Panc1 (cell line): ENCODE results near the gene SAMD11. TPM values are rescaled to one million over a fixed set of nuclear protein-coding genes. Genes with fewer than 3 reads are reported as not detected.

Experiments
- ATAC-seq: fragments of 200-7000 bp; cut with Tn5 transposase; 2 replicates; pipeline ENCODE4 v1.9.1; 2020; ENCODE audit warnings: mild to moderate bottlenecking, moderate library complexity
- BruUV-seq: library from RNA; stranded (reverse); fragments of 400-500 nt; replicated peaks from 2 replicates; lab custom pipeline; 2021; lab: Mats Ljungman, UMichigan
- CTCF ChIA-PET: fragments of 300-600 bp; sonication (Branson Sonifier 250); formaldehyde crosslinking; loops from one replicate; lab custom pipeline; 2022; ENCODE audit warnings: antibody characterized with exemption; lab: Charles Lee
- POLR2A ChIA-PET: fragments of 300-600 bp; sonication (Branson Sonifier 250); formaldehyde crosslinking; loops from one replicate; lab custom pipeline; 2022; ENCODE audit warnings: antibody characterized with exemption; lab: Charles Lee
- DNase-seq: peaks from one replicate; pipeline ENCODE4 v3.0.0-alpha.2; 2010; ENCODE audit warnings: low read depth, low spot score
- H3K27ac ChIP-seq: 2 replicates; pipeline ENCODE4 v1.5.1; 2011; ENCODE audit warnings: mild to moderate bottlenecking, low read length, inconsistent platforms
- H3K27me3 ChIP-seq: fragments of 200-500 bp; sonication (Bioruptor generic); 2 replicates; pipeline ENCODE4 v1.6.0; 2014; ENCODE audit warnings: low read length, inconsistent platforms; ENCODE audit not compliant: control insufficient read depth, insufficient read depth
- H3K36me3 ChIP-seq: fragments of 200-500 bp; sonication (Bioruptor generic); 2 replicates; pipeline ENCODE4 v1.5.1; 2014; ENCODE audit warnings: inconsistent platforms, mild to moderate bottlenecking, low read length, moderate library complexity; ENCODE audit not compliant: control insufficient read depth, insufficient read depth
- H3K4me1 ChIP-seq: 2 replicates; pipeline ENCODE4 v1.5.1; 2011; ENCODE audit warnings: inconsistent platforms, mild to moderate bottlenecking, low read length, moderate library complexity; ENCODE audit not compliant: control insufficient read depth, insufficient read depth
- H3K4me3 ChIP-seq, 2 experiments: 2 replicates each; pipeline ENCODE4 v1.5.1; 2011 to 2012; ENCODE audit warnings: low read depth in 2 of 2, low read length in 2 of 2, mild to moderate bottlenecking in 2 of 2, inconsistent platforms in 1 of 2, moderate library complexity in 1 of 2
- H3K9me3 ChIP-seq: fragments of 200-500 bp; sonication (Bioruptor generic); 2 replicates; pipeline ENCODE4 v1.5.1; 2014; ENCODE audit warnings: low read depth, mild to moderate bottlenecking, inconsistent platforms, low read length, moderate library complexity; ENCODE audit not compliant: control insufficient read depth, insufficient read depth
- POLR2AphosphoS5 ChIP-seq: IDR thresholded peaks from 2 replicates; pipeline ENCODE4 v1.6.1; 2012; ENCODE audit warnings: mild to moderate bottlenecking, low read depth, low read length, moderate library complexity
- SIN3A ChIP-seq: IDR thresholded peaks from 2 replicates; pipeline ENCODE4 v1.6.1; 2012; ENCODE audit warnings: low read depth, mild to moderate bottlenecking, low read length, moderate library complexity, borderline replicate concordance; ENCODE audit not compliant: insufficient read depth
- TCF7L2 ChIP-seq: IDR thresholded peaks from 2 replicates; pipeline ENCODE4 v1.6.1; 2011; ENCODE audit warnings: mild to moderate bottlenecking, low read depth, low read length, inconsistent platforms
- in situ Hi-C: cut with HindIII; loops from 2 replicates; pipeline ENCODE4 v1.10.0; 2016; ENCODE audit warnings: low sequenced_read_pairs, low pct_unique_long_range_greater_than_20kb
- intact Hi-C: fragments of 100-400 bp; cut with micrococcal nuclease; formaldehyde crosslinking; loops from one replicate; pipeline ENCODE4 v1.10.0; 2022; ENCODE audit not compliant: unreplicated experiment
- total RNA-seq: library from RNA; stranded (reverse); gene quantifications from one replicate; pipeline ENCODE4 v1.2.1, GENCODE V29; 2021; ENCODE audit not compliant: unreplicated experiment
- TF ChIP-seq, protein P1 (sequence below), 2 experiments: IDR thresholded peaks; 2 replicates each; pipeline ENCODE4 v1.6.1; 2011 to 2012; ENCODE audit warnings: low read depth in 2 of 2, control low read depth in 1 of 2, low read length in 1 of 2, mild to moderate bottlenecking in 1 of 2, moderate library complexity in 1 of 2; ENCODE audit not compliant: insufficient read depth in 1 of 2
- TF ChIP-seq, protein P2 (sequence below): fragments of 450-650 bp; IDR thresholded peaks from 2 replicates; pipeline ENCODE4 v1.5.1; 2017; ENCODE audit warnings: mild to moderate bottlenecking

Gene SAMD11
- total RNA-seq, 1 experiment from 2014 or later, result 51.8 TPM

DNA sequence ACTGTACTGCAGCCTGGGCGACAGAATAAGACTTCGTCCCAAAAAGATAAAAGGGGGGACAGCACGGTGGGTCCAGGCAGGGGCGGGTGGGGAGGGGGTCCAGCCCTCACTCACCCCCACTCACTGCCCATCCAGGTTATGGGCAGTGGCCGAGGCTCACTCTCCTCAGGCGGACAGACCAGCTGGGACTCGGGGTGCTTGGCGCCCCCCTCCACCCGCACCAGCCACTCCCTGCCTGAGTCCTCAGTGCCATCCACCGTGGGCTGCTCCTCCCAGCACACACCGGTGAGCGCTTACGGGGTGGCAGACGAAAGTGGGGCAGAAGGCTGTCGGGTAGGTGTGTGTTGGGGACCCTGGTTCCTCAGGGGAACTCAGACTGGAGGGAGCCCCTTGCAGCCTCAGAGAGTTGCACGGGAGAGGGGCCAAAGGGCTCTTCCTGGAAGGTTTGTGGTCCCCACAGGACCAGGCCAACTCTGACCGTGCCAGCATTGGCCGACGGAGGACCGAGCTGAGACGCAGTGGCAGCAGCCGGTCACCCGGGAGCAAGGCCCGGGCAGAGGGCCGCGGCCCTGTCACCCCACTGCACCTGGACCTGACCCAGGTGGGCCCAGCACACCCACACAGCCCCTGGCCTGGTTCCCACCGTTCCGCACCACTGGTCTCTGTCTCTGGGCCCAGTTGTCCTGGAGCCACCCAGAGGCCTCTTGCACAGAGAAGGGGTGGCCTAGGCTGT lies 49.2 kb downstream of the SAMD11 start:
- TF ChIP-seq, protein P1, sequence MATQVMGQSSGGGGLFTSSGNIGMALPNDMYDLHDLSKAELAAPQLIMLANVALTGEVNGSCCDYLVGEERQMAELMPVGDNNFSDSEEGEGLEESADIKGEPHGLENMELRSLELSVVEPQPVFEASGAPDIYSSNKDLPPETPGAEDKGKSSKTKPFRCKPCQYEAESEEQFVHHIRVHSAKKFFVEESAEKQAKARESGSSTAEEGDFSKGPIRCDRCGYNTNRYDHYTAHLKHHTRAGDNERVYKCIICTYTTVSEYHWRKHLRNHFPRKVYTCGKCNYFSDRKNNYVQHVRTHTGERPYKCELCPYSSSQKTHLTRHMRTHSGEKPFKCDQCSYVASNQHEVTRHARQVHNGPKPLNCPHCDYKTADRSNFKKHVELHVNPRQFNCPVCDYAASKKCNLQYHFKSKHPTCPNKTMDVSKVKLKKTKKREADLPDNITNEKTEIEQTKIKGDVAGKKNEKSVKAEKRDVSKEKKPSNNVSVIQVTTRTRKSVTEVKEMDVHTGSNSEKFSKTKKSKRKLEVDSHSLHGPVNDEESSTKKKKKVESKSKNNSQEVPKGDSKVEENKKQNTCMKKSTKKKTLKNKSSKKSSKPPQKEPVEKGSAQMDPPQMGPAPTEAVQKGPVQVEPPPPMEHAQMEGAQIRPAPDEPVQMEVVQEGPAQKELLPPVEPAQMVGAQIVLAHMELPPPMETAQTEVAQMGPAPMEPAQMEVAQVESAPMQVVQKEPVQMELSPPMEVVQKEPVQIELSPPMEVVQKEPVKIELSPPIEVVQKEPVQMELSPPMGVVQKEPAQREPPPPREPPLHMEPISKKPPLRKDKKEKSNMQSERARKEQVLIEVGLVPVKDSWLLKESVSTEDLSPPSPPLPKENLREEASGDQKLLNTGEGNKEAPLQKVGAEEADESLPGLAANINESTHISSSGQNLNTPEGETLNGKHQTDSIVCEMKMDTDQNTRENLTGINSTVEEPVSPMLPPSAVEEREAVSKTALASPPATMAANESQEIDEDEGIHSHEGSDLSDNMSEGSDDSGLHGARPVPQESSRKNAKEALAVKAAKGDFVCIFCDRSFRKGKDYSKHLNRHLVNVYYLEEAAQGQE (IDR thresholded peaks at IDR 0.05; ENCODE audit: insufficient read depth in 1 of 2, low read depth in 2 of 2, low read length in 1 of 2), result no peak
- TF ChIP-seq TCF7L2, result no peak
- no peak for TF ChIP-seq SIN3A
- CTCF ChIA-PET, result no interaction called here
- intact Hi-C loops, result no loop called here
- Histone ChIP-seq H3K4me1 (peaks cover 7% of the 10 kb centered on the region; the same call in 1 of the 2 replicates), H3K9me3 (no peaks in the 10 kb centered on the region), H3K27ac (no peak overlapping the region), H3K36me3 (no peaks in the 10 kb centered on the region), H3K27me3 (no peaks in the 10 kb centered on the region), H3K4me3 (no peak overlapping the region)
- POLR2A ChIA-PET, result no interaction called here
- BruUV-seq, result no TSS peak
- in situ Hi-C loops, result no loop called here
- DNase-seq (no peak), ATAC-seq (no peak)

DNA sequence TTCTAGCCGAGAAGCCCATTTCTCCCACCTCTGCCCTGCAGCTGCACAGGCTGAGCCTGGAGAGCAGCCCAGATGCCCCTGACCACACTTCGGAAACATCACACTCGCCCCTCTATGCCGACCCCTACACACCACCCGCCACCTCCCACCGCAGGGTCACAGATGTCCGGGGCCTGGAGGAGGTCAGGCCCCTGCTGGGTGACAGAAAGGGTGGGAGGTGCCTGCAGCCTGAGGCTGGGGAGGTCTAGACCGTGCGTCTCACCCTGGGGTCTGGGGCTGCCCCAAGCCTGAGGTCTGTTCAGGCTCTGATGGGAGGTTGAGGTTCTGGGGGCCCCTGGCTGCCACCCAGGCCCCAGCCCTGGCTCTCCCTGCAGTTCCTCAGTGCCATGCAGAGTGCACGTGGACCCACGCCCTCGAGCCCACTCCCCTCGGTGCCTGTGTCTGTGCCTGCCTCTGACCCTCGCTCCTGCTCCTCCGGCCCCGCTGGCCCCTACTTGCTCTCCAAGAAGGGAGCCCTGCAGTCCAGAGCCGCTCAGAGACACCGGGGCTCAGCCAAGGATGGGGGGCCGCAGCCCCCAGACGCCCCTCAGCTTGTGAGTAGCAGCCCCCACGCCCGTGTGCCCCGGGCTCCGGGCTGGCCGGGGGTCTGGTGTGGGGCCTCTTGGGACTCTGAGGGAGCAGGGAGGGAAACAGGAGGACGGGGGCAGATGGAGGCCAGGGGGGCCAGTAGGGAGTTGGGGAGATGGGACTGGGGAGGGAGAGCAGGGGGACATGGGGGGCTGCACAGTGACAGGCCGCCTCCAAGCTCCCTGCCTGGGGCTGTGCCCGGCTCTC lies 50.0 kb downstream of the SAMD11 start:
- in situ Hi-C loops (no loop called here), intact Hi-C loops (no loop called here)
- Histone ChIP-seq H3K27ac (no peak overlapping the region), H3K9me3 (no peaks in the 10 kb centered on the region), H3K4me1 (0 out of 2 replicates have a peak, but pooled peaks cover 4% of the 10 kb centered on the region), H3K36me3 (no peaks in the 10 kb centered on the region), H3K4me3 (no peak overlapping the region), H3K27me3 (no peaks in the 10 kb centered on the region)
- ChIA-PET POLR2A (no interaction called here), CTCF (no interaction called here)
- no peak for TF ChIP-seq TCF7L2
- TF ChIP-seq, protein P2, sequence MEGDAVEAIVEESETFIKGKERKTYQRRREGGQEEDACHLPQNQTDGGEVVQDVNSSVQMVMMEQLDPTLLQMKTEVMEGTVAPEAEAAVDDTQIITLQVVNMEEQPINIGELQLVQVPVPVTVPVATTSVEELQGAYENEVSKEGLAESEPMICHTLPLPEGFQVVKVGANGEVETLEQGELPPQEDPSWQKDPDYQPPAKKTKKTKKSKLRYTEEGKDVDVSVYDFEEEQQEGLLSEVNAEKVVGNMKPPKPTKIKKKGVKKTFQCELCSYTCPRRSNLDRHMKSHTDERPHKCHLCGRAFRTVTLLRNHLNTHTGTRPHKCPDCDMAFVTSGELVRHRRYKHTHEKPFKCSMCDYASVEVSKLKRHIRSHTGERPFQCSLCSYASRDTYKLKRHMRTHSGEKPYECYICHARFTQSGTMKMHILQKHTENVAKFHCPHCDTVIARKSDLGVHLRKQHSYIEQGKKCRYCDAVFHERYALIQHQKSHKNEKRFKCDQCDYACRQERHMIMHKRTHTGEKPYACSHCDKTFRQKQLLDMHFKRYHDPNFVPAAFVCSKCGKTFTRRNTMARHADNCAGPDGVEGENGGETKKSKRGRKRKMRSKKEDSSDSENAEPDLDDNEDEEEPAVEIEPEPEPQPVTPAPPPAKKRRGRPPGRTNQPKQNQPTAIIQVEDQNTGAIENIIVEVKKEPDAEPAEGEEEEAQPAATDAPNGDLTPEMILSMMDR, result no peak
- no peak for TF ChIP-seq SIN3A
- TF ChIP-seq, protein P1 (IDR thresholded peaks at IDR 0.05; ENCODE audit: insufficient read depth in 1 of 2, low read depth in 2 of 2, low read length in 1 of 2), result no peak
- TF ChIP-seq POLR2AphosphoS5, result no peak
- ATAC-seq, result no peak
- BruUV-seq, result no TSS peak
- DNase-seq, result no peak
